OCI-LY7 (cell line): ENCODE results near the gene ASCC2. TPM values are rescaled to one million over a fixed set of nuclear protein-coding genes. Genes with fewer than 3 reads are reported as not detected.

Source experiments
- BruUV-seq: library from RNA; stranded (reverse); fragments of 400-500 nt; replicated peaks from 2 replicates; lab custom pipeline; 2021; lab: Mats Ljungman, UMichigan
- CTCF ChIA-PET: fragments of 300-600 bp; sonication (Branson Sonifier 250); formaldehyde crosslinking; loops from one replicate; lab custom pipeline; 2022; ENCODE audit warnings: antibody characterized with exemption; ENCODE audit not compliant: unreplicated experiment; lab: Charles Lee
- POLR2A ChIA-PET: fragments of 300-600 bp; sonication (Branson Sonifier 250); formaldehyde crosslinking; loops from one replicate; lab custom pipeline; 2022; ENCODE audit warnings: antibody characterized with exemption; lab: Charles Lee
- DNase-seq: peaks from one replicate; pipeline ENCODE4 v3.0.0-alpha.2; 2015; ENCODE audit warnings: low spot score
- H2AFZ ChIP-seq: fragments of 200-600 bp; sonication (generic), shearing (Covaris generic); 2 replicates; pipeline ENCODE4 v1.6.1; 2014; ENCODE audit warnings: mild to moderate bottlenecking, antibody characterized with exemption, low read length, moderate library complexity
- H3K27ac ChIP-seq: fragments of 200-600 bp; sonication (generic); 2 replicates; pipeline ENCODE4 v1.5.1; 2014; ENCODE audit warnings: mixed run types, low read depth, mild to moderate bottlenecking, moderate library complexity, low read length, inconsistent platforms; ENCODE audit not compliant: poor library complexity, severe bottlenecking
- H3K36me3 ChIP-seq: fragments of 200-600 bp; sonication (generic); 2 replicates; pipeline ENCODE4 v1.6.1; 2014; ENCODE audit warnings: mild to moderate bottlenecking, antibody characterized with exemption, low read length, moderate library complexity, mixed read lengths; ENCODE audit not compliant: insufficient read depth
- H3K4me1 ChIP-seq: fragments of 200-600 bp; sonication (generic); 2 replicates; pipeline ENCODE4 v1.5.1; 2014; ENCODE audit warnings: mild to moderate bottlenecking, low read length; ENCODE audit not compliant: insufficient read depth, poor library complexity, severe bottlenecking
- H3K4me2 ChIP-seq: fragments of 200-600 bp; sonication (generic); 2 replicates; pipeline ENCODE4 v1.6.1; 2014; ENCODE audit warnings: mild to moderate bottlenecking, low read length
- H3K4me3 ChIP-seq: fragments of 200-600 bp; sonication (generic); 2 replicates; pipeline ENCODE4 v1.5.1; 2014; ENCODE audit warnings: mild to moderate bottlenecking, low read depth, low read length; ENCODE audit not compliant: poor library complexity, severe bottlenecking
- H3K79me2 ChIP-seq: fragments of 200-600 bp; sonication (generic); 2 replicates; pipeline ENCODE4 v1.6.1; 2016; ENCODE audit warnings: low read depth, mild to moderate bottlenecking, low read length, moderate library complexity, mixed read lengths; ENCODE audit not compliant: insufficient read depth
- H3K9me2 ChIP-seq: fragments of 200-600 bp; sonication (generic); 2 replicates; pipeline ENCODE4 v1.6.1; 2016; ENCODE audit warnings: mild to moderate bottlenecking, low read length, mixed read lengths; ENCODE audit not compliant: insufficient read depth
- H3K9me3 ChIP-seq: fragments of 200-600 bp; sonication (generic); 2 replicates; pipeline ENCODE4 v1.6.1; 2014; ENCODE audit warnings: mild to moderate bottlenecking, mixed run types, low read length, mixed read lengths
- H4K20me1 ChIP-seq: fragments of 200-600 bp; sonication (generic); 2 replicates; pipeline ENCODE4 v1.6.1; 2014; ENCODE audit warnings: mild to moderate bottlenecking, antibody characterized with exemption, low read length, moderate library complexity, mixed read lengths; ENCODE audit not compliant: insufficient read depth
- CTCF ChIP-seq: fragments of 200-600 bp; sonication (generic); conservative IDR thresholded peaks from 2 replicates; pipeline ENCODE4 v1.5.1; 2014; ENCODE audit warnings: mild to moderate bottlenecking, antibody characterized with exemption, low read length, moderate library complexity, mixed read lengths
- EZH2phosphoT487 ChIP-seq: fragments of 200-600 bp; sonication (generic); IDR thresholded peaks from 2 replicates; pipeline ENCODE4 v1.6.1; 2018; ENCODE audit warnings: low read depth, borderline replicate concordance, mild to moderate bottlenecking, mixed run types, antibody characterized with exemption, low read length, moderate library complexity, mixed read lengths
- intact Hi-C: fragments of 100-400 bp; cut with micrococcal nuclease; formaldehyde crosslinking; loops from one replicate; pipeline ENCODE4 v1.10.0; 2022; ENCODE audit not compliant: unreplicated experiment
- total RNA-seq, 2 experiments: library from RNA; depleted of rRNA in 1 of 2; stranded (reverse); fragments of >200 nt in 1 of 2; shearing (Covaris generic) in 1 of 2; gene quantifications; 2 replicates each; pipeline ENCODE4 v1.2.3, GENCODE V29; 2014 to 2022

The ASCC2 gene
- total RNA-seq, 2 experiments from 2014 or later, result 40.2 to 68.8 TPM

- H4K20me1 ChIP-seq, result no peaks in the 10 kb centered on the region
- ChIA-PET CTCF (no interaction called here), POLR2A (interaction anchor here (0.6 kb wide), 1 partner anchor 11 kb away, joined by 5 read pairs; no protein-coding TSS in a partner anchor)
- intact Hi-C loops, result no loop called here
- H3K4me3 ChIP-seq, result no peak overlapping the region
- H3K27ac ChIP-seq, result no peak overlapping the region
- H2AFZ ChIP-seq, result no peak overlapping the region
- TF ChIP-seq CTCF, result no peak
- no peak for TF ChIP-seq EZH2phosphoT487
- no peak for DNase-seq
- no peaks in the 10 kb centered on the region for H3K9me2 ChIP-seq
- no peaks in the 10 kb centered on the region for H3K9me3 ChIP-seq
- no peaks in the 10 kb centered on the region for H3K4me1 ChIP-seq
- H3K79me2 ChIP-seq, result no peaks in the 10 kb centered on the region
- H3K4me2 ChIP-seq, result no peak overlapping the region
- BruUV-seq, result no TSS peak
- peaks cover 83% of the 10 kb centered on the region for H3K36me3 ChIP-seq
These were observed 21.9 kb downstream of the ASCC2 start for GRCh38 chr22:29816128-29816527.

GRCh38 chr22:29815580-29815979, 22.5 kb downstream of the ASCC2 start:
- intact Hi-C loops, result no loop called here
- H3K4me2 ChIP-seq, result no peak overlapping the region
- no peak overlapping the region for H2AFZ ChIP-seq
- H3K9me3 ChIP-seq, result no peaks in the 10 kb centered on the region
- H3K79me2 ChIP-seq, result no peaks in the 10 kb centered on the region
- H3K4me3 ChIP-seq, result no peak overlapping the region
- no peaks in the 10 kb centered on the region for H3K4me1 ChIP-seq
- H3K9me2 ChIP-seq, result no peaks in the 10 kb centered on the region
- no peak overlapping the region for H3K27ac ChIP-seq
- peaks cover 83% of the 10 kb centered on the region for H3K36me3 ChIP-seq
- no TSS peak for BruUV-seq
- CTCF ChIA-PET, result no interaction called here
- TF ChIP-seq EZH2phosphoT487 (no peak), CTCF (no peak)
- H4K20me1 ChIP-seq, result no peaks in the 10 kb centered on the region
- POLR2A ChIA-PET, result interaction anchor here (0.6 to 0.9 kb wide), 2 partner anchors 11 to 30 kb away, joined by 3 to 5 read pairs; no protein-coding TSS in a partner anchor
- DNase-seq, result no peak

- TF ChIP-seq CTCF (no peak), EZH2phosphoT487 (no peak)
- no peaks in the 10 kb centered on the region for H3K4me1 ChIP-seq
- H3K27ac ChIP-seq, result no peak overlapping the region
- no peak overlapping the region for H2AFZ ChIP-seq
- H3K9me2 ChIP-seq, result no peaks in the 10 kb centered on the region
- H4K20me1 ChIP-seq, result no peaks in the 10 kb centered on the region
- H3K36me3 ChIP-seq, result peaks cover 82% of the 10 kb centered on the region
- intact Hi-C loops, result no loop called here
- POLR2A ChIA-PET, result no interaction called here
- no peaks in the 10 kb centered on the region for H3K79me2 ChIP-seq
- H3K4me3 ChIP-seq, result no peak overlapping the region
- CTCF ChIA-PET, result no interaction called here
- no peak overlapping the region for H3K4me2 ChIP-seq
- no TSS peak for BruUV-seq
- no peak for DNase-seq
- H3K9me3 ChIP-seq, result no peaks in the 10 kb centered on the region
These were observed 24.1 kb downstream of the ASCC2 start for GRCh38 chr22:29814003-29814402.
